Right lobe of liver (tissue), 6 donors: ENCODE results near the gene CCDC167. TPM values are rescaled to one million over a fixed set of nuclear protein-coding genes. Genes with fewer than 3 reads are reported as not detected.

Experiments used
- ATAC-seq, 4 donors: fragments of 200-7000 bp; cut with Tn5 transposase; one replicate each; pipeline ENCODE4 v1.9.1; 2020; ENCODE audit warnings: mild to moderate bottlenecking in 4 of 4, moderate library complexity in 4 of 4
- DNase-seq, 3 donors: peaks; one replicate each; pipeline ENCODE4 v3.0.0-alpha.2; 2020
- H3K27ac ChIP-seq, 3 donors: fragments of 200-600 bp; one replicate each; pipeline ENCODE4 v1.8.0; 2022
- H3K27me3 ChIP-seq, 2 donors: fragments of 200-600 bp; one replicate each; pipeline ENCODE4 v1.8.0; 2022
- H3K36me3 ChIP-seq, 4 donors: fragments of 200-600 bp; sonication (generic) in 1 of 4; one replicate each; pipeline versions ENCODE4 v1.5.1 to v1.8.0; 2017 to 2022; ENCODE audit warnings: control low read depth in 1 of 4
- H3K4me1 ChIP-seq, 4 donors: fragments of 200-600 bp; sonication (generic) in 1 of 4; one replicate each; pipeline versions ENCODE4 v1.5.1 to v1.8.0; 2017 to 2022; ENCODE audit warnings: control low read depth in 1 of 4
- H3K4me3 ChIP-seq, 3 donors: fragments of 200-600 bp; one replicate each; pipeline ENCODE4 v1.8.0; 2022
- H3K9me3 ChIP-seq, 4 donors: fragments of 200-600 bp; sonication (generic) in 1 of 4; one replicate each; pipeline versions ENCODE4 v1.5.1 to v1.8.0; 2017 to 2022; ENCODE audit warnings: control low read depth in 1 of 4
- CTCF ChIP-seq, 4 donors: fragments of 200-600 bp in 3 of 4; fragments of 450-650 bp in 1 of 4; IDR thresholded peaks; one replicate each; pipeline versions ENCODE4 v1.5.1 to v1.8.0; 2016 to 2022; ENCODE audit warnings: antibody characterized with exemption in 4 of 4, mild to moderate bottlenecking in 2 of 4
- POLR2A ChIP-seq: fragments of 450-650 bp; IDR thresholded peaks from one replicate; pipeline ENCODE4 v1.6.1; 2017; ENCODE audit warnings: antibody characterized with exemption, mild to moderate bottlenecking
- WGBS: methylation state at CpG from one replicate; pipeline ENCODE4 v1.1.6; 2018; ENCODE audit warnings: low coverage, low lambda C conversion rate; ENCODE audit not compliant: insufficient coverage; ENCODE audit errors: missing lambda C conversion rate; 5-methylcytosine and 5-hydroxymethylcytosine counted together
- intact Hi-C, 2 donors: fragments of 100-400 bp; cut with DNase I; formaldehyde crosslinking; loops; one replicate each; pipeline versions ENCODE4 v1.11.2 to v1.14.1; 2022
- total RNA-seq, 6 experiments: library from RNA; depleted of rRNA in 2 of 6; stranded (reverse); fragments of >200 nt in 2 of 6; fragmentation: NEBNext Ultra II Directional in 3 of 6; extraction: Animal tissue kit (Norgen Biotek cat#: 25700) in 3 of 6; gene quantifications; one replicate each; pipeline versions ENCODE4 v1.1.0 to v1.2.4, GENCODE V29; 2016 to 2023
- donor health status: DM: no; HTN: yes; CAD: no.
- donor health status: DM: no; HTN: no; CAD: no.
- donor health status: DM: no; HTN: no; CAD: no.
- donor health status: DM: no; HTN: yes; CAD: no.
- donor health status: DM: no; HTN: yes; CAD: no.

Gene CCDC167
- total RNA-seq, 6 experiments from 2014 or later, result 16.5 to 103 (median 26.9) TPM

DNA sequence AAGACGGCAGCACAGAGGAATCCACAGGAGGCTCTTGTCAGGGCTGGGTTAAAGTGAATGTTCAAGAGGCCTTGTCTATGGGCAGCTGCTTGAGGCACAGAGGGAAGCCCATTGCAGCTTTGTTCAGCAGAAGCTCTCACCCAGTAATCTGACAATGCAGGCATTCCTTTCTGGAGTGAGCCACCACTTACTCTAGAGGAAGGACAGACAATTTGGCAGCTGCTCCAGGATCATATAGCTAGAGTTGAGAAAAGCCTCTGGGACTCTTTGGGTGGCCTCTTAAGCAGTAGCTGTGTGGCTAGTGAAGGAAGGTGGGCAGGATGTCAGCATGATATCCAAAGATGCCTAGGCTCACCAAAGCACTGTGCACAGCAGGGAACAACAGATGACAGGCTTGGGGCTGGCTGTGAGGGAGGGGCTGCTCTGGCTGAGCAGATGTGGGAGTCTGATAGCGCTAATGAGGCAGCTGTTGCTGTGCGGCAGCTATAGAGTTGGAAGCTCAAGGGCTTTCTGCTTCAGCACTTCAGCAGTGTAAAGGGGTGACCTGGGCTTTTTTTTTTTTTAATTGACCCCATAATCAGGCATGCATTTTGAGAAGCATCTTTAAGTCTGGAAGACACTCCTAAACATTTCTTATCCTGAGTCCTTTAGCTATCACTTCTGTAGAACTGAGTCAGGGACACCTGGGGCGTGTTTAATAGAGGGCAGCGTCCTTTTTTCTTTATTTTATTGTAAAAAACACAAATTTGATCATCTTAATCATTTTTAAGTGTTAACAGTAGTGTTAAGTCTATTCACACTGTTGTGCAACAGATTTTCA is 39.5 kb downstream of the CCDC167 start:
- no peaks in the 10 kb centered on the region for H3K4me1 ChIP-seq
- H3K27ac ChIP-seq, result no peak overlapping the region
- H3K27me3 ChIP-seq, result no peaks in the 10 kb centered on the region
- 100% methylated on average over 5 of the region's 5 CpGs for WGBS
- no peak overlapping the region for H3K4me3 ChIP-seq
- DNase-seq, result no peak
- ATAC-seq, result peak in 1 of 4 donors; percentile 15
- TF ChIP-seq POLR2A, result no peak
- no peak for TF ChIP-seq CTCF (IDR thresholded peaks at IDR 0.05)
- H3K36me3 ChIP-seq, result peaks cover 0 to 57% (median 21%) of the 10 kb centered on the region in 4 donors
- intact Hi-C loops, result no loop called here
- no peaks in the 10 kb centered on the region for H3K9me3 ChIP-seq

DNA sequence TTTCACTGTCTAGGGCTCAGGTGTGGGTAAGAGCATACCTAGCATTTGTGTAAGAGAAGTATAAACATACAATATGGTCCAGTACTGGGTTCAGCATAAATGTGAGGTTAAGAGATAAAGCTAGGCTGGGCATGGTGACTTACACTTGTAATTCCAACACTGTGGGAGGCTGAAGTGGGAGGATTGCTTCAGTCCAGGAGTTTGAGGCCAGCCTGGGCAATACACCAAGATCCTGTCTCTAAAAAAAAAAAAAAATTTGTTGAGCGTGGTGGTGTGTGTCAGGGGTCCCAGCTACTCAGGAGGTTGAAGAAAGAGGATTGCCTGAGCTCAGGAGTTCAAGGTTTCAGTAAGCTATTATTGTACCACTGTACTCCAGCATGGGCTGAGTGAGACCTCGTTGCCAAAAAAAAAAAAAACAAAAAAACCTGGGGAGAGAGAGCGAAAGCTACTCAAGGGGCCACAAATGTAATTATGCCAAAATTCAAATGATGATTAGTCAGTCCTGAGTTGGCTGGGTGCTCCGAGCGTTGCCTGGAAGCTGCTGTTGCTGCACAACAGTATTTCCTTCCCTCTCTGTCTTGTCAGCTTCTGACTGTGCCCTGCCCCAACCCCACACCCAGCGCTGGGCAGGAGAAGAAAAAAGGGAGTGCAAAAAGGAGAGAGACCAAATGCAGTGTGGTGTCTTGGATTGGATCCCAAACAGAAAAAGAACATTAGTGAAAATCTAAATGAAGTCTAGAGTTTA is 42.7 kb downstream of the CCDC167 start:
- Histone ChIP-seq H3K27ac (no peak overlapping the region), H3K4me3 (no peak overlapping the region), H3K36me3 (peaks cover 0 to 46% (median 19%) of the 10 kb centered on the region in 4 donors), H3K4me1 (no peaks in the 10 kb centered on the region), H3K9me3 (no peaks in the 10 kb centered on the region), H3K27me3 (no peaks in the 10 kb centered on the region)
- DNase-seq (no peak), ATAC-seq (no peak)
- 45% methylated on average over 6 of the region's 6 CpGs for WGBS
- intact Hi-C loops, result no loop called here
- TF ChIP-seq POLR2A (no peak), CTCF (IDR thresholded peaks at IDR 0.05) (no peak)

GRCh38 chr6:37456126-37456525 is 43.6 kb downstream of the CCDC167 start:
- Histone ChIP-seq H3K9me3 (no peaks in the 10 kb centered on the region), H3K27me3 (no peaks in the 10 kb centered on the region), H3K4me1 (no peaks in the 10 kb centered on the region), H3K36me3 (peaks cover 0 to 45% (median 17%) of the 10 kb centered on the region in 4 donors), H3K27ac (no peak overlapping the region), H3K4me3 (no peak overlapping the region)
- ATAC-seq (no peak), DNase-seq (no peak)
- TF ChIP-seq CTCF (IDR thresholded peaks at IDR 0.05) (no peak), POLR2A (no peak)
- 89% methylated on average over 6 of the region's 6 CpGs for WGBS
- intact Hi-C loops, result no loop called here

- Histone ChIP-seq H3K4me1 (no peaks in the 10 kb centered on the region), H3K4me3 (no peak overlapping the region), H3K27ac (no peak overlapping the region), H3K9me3 (no peaks in the 10 kb centered on the region), H3K36me3 (peaks cover 0 to 46% (median 11%) of the 10 kb centered on the region in 4 donors), H3K27me3 (no peaks in the 10 kb centered on the region)
- DNase-seq (no peak), ATAC-seq (no peak)
- 92% methylated on average over 7 of the region's 8 CpGs for WGBS
- TF ChIP-seq CTCF (IDR thresholded peaks at IDR 0.05), result no peak
- TF ChIP-seq POLR2A, result no peak
- intact Hi-C loops, result no loop called here
These were observed 45.1 kb downstream of the CCDC167 start for GRCh38 chr6:37454420-37455140.
